AG09319 (cell line): ENCODE results near the gene SMAD7.

Source experiments
- DNase-seq: peaks from one replicate; pipeline ENCODE4 v3.0.0-alpha.2; 2010; ENCODE audit warnings: low read depth; ENCODE audit errors: extremely low read depth
- CTCF ChIP-seq: IDR thresholded peaks from 2 replicates; pipeline ENCODE4 v1.5.1; 2011; ENCODE audit warnings: low read depth, mild to moderate bottlenecking, inconsistent platforms, low read length, moderate library complexity

SMAD7 gene

GRCh38 chr18:48994926-48995835 is 44.4 kb upstream of the SMAD7 start:
- no peak for TF ChIP-seq CTCF
- DNase-seq, result no peak

GRCh38 chr18:48994044-48994651 is 43.4 kb upstream of the SMAD7 start:
- no peak for TF ChIP-seq CTCF
- peak; percentile 68 for DNase-seq

GRCh38 chr18:48993586-48993985 is 42.8 kb upstream of the SMAD7 start:
- DNase-seq, result no peak
- TF ChIP-seq CTCF, result no peak

GRCh38 chr18:48992791-48993555 is 42.2 kb upstream of the SMAD7 start:
- no peak for DNase-seq

GRCh38 chr18:48992133-48992532 is 41.4 kb upstream of the SMAD7 start:
- TF ChIP-seq CTCF, result no peak
- DNase-seq, result no peak

More at GRCh38 chr18:48992791-48993555, 42.2 kb upstream of the SMAD7 start:
- TF ChIP-seq CTCF, result no peak

- DNase-seq, result no peak
- TF ChIP-seq CTCF, result no peak
Measured at GRCh38 chr18:48991676-48992075, 40.9 kb upstream of the SMAD7 start.

- no peak for TF ChIP-seq CTCF
- no peak for DNase-seq
Measured at GRCh38 chr18:48991319-48991660, 40.5 kb upstream of the SMAD7 start.
